WI38 (cell line): ENCODE data around the gene LRRC72.
"Not testable (repeated sequence)": the region's sequence is repeated elsewhere in the genome, so short reads cannot be mapped to it uniquely, and the experiment has no call there.

Source experiments
- H3K4me3 ChIP-seq: 2 replicates; pipeline ENCODE4 v1.5.1; 2011; ENCODE audit warnings: low read depth, mild to moderate bottlenecking, control low read depth, low read length
- CTCF ChIP-seq: IDR thresholded peaks from 2 replicates; pipeline ENCODE4 v1.5.1; 2012; ENCODE audit warnings: low read depth, mild to moderate bottlenecking, control low read depth, low read length

LRRC72 gene

GRCh38 chr7:16511314-16511713, 15.3 kb upstream of the LRRC72 start:
- no peak overlapping the region for H3K4me3 ChIP-seq
- no peak for TF ChIP-seq CTCF

DNA sequence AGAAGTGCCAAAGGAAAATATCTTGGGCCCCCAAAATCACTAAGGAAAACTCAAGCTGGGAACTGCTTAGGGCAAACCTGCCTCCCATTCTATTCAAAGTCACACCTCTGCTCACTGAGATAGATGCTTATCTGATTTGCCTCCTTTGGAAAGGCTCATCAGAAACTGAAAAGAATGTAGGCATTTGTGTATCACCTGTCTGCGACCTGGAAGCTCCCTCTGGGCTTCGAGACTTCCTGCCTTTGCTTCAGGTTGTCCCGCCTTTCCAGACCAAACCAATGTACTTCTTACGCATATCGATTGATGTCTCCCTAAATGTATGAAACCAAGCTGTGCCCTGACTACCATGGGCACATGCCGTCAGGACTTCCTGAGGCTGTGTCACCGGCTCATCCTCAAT, 14.5 kb upstream of the LRRC72 start:
- TF ChIP-seq CTCF: no peak
- no peak overlapping the region for H3K4me3 ChIP-seq

GRCh38 chr7:16514271-16514670, 12.4 kb upstream of the LRRC72 start:
- no peak for TF ChIP-seq CTCF
- no peak overlapping the region for H3K4me3 ChIP-seq

DNA sequence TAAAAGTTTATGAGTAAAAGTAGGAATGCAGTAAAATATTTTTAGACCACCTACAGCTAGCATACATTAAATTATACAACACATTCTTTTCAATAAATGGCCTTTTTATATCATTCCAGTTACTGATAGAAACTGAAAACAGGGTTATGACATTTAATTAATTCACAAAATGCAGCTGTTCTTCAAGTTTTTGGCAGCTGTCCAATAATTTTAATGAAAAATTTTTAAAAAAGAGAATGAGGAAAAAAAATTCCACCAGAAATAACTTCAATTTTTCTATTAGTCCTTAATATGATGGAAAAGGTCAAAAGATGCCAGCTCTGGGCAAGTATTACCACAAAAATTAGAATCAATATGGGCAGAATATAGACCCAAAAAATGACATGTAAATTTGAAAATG, 11.9 kb upstream of the LRRC72 start:
- TF ChIP-seq CTCF: no peak
- H3K4me3 ChIP-seq: no peak overlapping the region

- TF ChIP-seq CTCF: no peak
- H3K4me3 ChIP-seq: no peak overlapping the region
These were observed 10.6 kb upstream of the LRRC72 start for GRCh38 chr7:16515785-16516685.

- not testable (repeated sequence) for H3K4me3 ChIP-seq
These were observed 6.6 kb upstream of the LRRC72 start for GRCh38 chr7:16519985-16520384.

DNA sequence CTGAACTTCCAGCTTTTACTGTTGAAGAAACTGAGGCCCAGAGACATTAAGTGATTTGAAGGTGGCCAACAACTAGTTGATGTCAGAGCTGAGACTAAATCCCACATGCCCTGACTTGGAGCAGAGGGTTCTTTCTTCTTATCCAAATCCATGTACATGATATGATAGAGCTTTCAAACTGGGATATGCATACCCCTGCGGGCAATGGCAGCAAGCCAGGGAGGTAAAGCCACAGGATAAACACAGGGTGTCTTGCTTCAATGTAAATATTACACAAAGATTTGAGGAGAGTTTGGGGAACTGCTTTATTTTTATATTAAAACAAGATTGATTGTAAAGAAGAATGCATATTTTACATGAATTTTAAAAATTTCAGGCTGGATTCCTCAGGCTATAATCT, 2.3 kb upstream of the LRRC72 start:
- TF ChIP-seq CTCF: no peak
- no peak overlapping the region for H3K4me3 ChIP-seq

DNA sequence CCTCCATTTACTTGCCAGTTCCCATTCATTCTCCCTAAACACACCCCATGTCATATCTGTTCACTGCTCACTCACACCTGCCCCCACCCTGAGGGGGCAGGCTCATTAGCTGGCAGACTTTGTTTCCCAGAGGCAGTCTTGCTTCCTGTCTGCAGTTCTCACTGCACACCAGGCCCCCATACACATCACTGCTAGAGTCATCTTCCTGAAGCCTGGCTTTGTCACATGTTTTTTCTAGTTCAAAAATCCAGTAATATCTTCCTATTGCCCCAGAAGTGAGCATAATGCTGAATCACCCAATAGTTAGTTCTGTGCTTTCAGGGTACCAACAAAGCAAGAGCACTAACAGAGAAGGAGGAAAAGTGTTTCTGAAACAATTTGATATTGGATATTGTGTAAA, 1.9 kb downstream of the LRRC72 start:
- no peak overlapping the region for H3K4me3 ChIP-seq
- TF ChIP-seq CTCF: no peak
